Activated CD4-positive, alpha-beta T cell treated with anti-CD3 and anti-CD28 coated beads, Interleukin-2, amount 50 U/mL, for 4 hours (primary cell): ENCODE data around the gene ARID4A.
"Not testable (repeated sequence)": the region's sequence is repeated elsewhere in the genome, so short reads cannot be mapped to it uniquely, and the experiment has no call there.

Source experiments
- DNase-seq, 2 experiments: peaks; one replicate each; pipeline ENCODE4 v3.0.0-alpha.2; 2020

The ARID4A gene

DNA sequence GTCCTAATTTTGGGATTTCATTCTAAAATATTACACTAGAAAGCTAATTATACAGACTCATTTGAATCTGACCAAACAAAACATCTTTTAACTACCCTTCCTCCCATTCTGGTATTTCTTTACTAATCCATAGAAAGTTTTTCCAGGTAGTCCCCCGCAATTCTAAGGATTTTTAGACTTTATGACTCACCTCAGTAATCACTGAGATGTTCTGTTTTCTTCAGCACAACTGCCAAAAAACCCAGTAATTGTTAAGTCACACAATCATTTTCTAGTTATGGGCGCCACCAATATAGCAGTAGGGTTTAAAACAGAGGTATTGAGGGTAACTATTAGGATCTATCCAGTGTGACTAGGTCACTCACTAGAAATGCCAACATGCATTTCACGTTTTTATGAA, 1.6 kb upstream of the ARID4A start:
- DNase-seq = no peak

DNA sequence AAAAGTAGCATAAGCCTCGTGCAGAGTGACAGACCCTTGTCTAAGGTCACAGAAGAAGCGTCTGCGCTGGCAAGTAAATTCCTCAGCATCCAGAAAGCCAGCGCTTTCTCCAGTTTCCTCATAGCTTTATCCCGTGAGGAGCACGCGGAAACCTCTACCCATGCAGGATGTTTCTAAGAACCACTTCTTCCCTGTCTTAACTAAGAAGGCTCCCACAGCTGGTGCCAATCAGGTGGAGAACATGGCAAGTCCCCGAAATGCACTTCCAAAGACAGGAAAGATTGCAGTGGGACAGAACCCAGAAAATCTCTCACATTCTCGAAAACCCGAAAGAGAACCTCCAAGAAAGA, 968 bp upstream of the ARID4A start:
- no peak for DNase-seq

DNA sequence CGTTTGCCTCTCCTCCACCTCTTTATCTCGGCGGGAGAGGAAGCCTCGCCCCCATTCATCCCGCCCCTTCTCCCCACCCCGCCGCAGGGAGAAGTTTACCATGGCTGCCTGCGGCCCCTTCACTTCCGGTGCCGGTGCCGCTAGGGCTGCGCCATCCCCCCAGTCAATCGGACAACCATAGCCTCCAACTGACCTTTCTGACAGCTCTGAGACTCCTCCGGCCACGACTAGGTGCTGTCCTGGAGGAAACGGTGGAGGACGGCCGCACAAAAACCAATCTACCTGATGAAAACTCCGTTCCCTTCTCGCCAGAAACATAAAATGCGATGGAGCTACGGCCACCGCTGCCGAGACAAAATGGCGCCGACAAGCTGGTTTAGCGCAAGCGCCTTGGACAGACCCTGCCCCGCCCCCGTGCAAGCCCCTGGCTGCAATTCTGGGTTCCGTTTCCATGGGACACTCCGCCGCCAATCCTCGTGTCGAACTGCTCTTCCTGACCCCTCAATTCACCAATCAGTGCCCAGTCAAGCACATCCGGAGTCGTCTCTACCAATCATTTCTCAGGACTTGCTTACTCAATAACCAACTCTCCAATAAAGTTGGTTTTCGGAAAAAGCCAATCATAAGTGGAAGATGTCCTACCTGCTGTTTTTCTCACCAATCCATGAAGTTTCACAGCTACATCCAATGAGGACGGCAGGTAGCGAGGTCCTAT, 436 bp upstream of the ARID4A start:
- DNase-seq = peak; percentile 97 to 98

DNA sequence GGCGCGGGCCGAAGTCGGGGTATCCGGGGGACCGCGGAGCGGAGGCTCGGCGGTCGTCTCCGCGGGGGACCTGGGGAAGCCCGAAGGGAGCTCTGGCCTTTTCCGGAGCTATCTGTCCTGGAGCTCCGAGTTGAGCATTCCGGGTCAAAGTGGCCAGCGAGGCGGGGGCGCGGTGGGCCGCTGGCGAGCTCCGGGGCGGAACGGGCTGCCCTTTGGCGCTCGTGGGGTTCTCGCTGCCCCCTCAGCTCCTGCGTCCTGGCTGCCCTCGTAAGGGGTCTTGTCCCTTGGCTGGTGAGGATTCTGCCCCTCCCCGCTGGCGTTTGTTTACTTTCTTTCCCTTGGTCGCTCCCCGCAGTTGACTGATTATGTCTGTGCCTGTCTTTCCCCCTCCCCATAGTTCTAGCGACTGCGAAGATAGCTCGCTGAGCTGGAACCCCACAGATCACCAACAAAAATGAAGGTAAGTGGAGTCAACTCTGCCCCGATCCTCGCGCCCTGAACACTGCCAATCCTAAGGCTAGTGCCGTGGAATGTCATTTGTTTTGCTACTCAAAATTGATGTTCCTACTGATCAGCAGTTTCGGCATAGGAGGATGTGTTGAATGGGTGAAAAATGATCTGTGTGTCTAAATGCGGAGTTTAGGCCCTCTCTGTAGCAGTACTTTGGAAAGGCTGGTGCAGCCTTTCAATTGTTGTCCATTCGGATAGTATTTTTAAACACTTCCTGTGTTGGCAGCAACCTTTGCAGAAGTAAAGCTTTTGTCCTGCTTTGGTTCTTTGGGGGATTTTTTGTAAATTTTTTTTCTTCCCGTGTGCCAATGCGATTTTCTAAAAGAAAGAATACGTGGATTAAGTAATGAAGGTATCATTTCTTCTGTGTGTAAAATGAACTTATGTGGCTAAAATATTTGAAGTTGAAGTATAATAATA, 1.3 kb downstream of the ARID4A start:
- no peak for DNase-seq

DNA sequence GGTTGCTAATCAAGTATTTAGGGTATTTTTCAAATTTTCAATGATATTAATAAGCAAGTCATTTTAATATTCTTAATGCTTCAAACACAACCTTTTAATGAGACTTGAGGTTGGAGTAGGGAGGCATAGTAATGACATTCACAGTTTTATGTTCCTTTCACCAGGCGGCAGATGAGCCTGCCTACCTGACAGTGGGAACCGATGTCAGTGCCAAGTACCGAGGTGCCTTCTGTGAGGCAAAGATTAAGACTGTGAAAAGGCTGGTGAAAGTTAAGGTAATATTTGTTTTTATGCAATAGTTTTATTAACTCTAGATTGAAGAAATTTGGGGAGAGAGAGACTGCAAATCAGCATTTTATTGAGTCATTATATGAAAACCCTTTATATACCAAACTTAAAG, 3.1 kb downstream of the ARID4A start:
- no peak for DNase-seq

DNA sequence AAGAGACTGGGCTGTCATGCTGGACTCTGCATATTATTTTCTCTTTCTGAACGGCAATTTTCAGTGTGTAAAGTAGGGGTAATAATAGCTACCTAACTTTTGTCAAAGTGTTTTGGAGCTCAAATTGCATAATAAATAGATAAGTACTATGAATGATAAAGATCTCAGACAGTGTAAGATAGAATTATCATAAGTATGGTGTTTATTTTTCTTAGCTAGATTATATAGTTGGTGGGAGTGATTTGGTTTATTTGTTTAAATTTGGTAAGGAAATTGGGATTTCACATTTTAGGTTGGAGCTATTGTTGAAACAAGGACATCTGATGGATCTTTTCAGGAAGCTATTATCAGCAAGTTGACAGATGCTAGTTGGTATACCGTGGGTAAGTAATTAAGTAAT, 7.4 kb downstream of the ARID4A start:
- no peak for DNase-seq

DNA sequence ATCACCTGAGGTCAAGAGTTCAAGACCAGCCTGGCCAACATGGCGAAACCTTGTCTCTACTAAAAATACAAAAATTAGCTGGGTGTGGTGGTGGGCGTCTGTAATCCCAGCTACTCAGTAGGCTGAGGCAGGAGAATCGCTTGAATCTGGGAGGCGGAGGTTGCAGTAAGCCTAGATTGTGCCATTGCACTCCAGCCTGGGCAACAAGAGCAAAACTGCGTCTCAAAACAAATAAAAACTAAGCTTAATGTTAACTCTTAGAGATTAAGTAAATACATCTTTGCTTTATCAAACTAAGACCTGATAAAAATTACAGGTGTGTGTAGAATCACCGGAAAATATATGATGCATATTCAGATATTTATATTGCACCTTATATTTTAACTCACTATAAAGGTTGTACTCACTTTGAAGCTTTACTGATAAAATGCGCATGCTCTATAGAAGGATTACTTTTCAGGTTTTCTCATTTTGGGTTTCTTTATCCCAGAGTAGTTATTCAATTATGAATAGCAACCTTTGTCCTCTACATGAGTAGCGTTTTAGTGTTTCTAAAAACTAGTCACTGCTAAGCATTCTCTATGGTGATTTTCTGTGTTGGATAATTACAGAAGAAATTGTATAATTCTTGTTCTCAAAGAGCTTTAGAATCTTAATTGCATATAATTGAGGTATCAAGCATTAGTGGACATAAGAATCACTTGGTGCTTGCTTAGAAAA, 9.4 kb downstream of the ARID4A start:
- no peak for DNase-seq

DNA sequence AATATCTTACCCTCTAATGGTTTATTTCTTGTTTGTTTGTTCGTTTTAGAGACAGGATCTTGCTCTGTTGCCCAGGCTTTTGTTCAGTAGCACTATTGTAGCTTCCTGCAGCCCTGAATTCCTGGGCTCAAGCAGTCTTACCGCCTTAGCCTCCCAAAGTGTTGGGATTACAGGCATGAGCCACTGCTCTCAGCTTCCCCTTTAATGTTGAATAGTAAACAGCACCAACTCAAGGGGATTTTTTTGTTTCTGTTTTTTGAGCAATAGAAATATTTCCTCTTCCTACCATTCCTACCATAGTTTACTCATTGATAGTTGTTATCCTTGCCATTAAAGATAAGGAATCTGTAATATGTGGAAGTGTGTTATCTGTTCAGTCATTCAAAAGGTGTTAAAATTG, 10.7 kb downstream of the ARID4A start:
- DNase-seq = no peak

DNA sequence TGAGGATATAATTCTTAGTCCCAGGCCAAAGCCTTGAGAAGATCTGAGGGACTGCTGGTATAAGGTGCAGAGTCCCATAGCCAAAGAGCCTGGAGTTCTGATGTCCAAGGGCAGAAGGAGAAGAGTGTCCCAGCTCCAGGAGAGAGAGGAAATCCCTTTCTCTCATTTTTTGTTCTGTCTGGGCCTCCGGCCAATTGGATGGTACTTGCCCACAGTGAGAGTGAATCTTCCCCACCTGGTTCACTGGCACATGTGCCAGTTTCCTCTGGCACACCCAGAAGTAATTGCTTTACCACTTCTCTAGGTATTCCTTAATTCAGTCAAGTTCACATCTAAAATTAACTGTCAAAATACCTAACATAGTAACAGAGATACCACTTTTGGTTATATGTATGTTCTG, 15.3 kb downstream of the ARID4A start:
- no peak for DNase-seq

DNA sequence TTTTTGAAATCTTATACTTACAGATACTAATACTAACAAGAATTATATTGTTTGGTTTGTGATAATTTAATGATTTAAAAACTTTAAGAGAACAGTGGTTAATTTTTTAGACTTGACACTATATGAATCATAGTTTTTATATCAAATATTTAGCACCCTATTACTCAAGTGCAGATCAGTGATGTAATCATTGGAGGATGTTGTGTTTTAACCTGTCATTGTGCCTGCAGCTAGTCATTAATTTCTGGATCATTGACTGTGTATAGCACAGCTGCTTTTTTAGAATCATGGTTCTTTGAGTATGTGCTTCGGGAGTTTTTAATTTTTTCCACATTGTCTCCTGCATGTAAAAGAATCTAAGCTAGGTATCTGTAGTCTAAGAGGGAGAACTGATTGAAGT, 17.3 kb downstream of the ARID4A start:
- DNase-seq = no peak

DNA sequence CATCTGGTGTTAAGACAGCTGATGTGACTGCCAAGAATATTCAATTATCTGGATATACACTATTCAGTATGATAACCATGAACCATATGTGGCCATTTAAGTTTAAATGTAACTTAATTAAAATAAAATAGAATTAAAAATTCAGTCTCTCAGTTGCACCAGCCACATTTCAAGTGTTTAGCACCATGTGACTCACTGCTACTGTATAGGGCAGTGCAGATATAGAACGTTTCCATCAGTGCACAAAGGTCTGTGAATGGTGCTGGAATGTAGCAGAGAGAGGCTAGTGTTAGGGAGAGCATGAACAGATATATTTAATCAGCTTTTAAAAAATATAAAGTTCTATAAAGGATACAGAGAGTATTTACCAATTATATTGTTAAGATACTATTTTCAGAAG, 28.7 kb downstream of the ARID4A start:
- DNase-seq = no peak

DNA sequence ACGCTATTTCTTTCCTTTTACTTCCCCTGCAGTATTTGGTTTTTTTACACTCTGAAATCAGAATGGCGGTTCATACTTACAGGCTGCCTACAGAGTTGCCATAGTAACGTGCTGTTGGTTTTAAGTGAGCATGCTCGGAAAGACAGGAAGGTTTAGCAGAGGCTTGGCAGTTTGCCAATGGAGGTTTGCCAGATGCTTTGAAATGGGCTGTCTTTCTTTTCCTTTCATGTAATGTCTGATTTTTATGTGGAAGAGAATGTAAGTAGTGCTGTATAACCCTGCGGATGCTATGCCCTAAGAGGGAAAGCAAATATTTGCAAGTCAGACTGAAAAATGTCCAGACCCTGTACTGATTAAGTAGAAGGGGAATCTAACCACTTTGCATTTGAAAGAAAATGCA, 32.8 kb downstream of the ARID4A start:
- DNase-seq = peak; percentile 82 to 83

DNA sequence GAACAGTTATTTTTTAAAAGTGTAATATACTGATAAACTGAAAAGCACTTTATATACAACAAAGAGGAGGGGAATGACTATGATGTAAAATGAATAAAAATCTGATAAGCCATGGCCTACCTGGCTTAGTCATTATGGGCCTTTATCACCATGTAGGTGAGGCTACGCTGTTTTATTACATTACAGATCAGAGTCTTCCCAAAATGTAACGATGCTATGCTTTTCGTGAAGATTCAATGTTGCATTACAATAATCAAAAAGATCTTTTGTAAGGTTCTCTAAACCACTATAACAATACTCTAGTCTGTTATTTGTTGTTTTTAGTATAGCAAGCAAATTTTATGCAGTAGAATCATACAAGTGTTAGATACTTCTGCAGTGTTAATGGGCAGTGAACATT, 34.2 kb downstream of the ARID4A start:
- no peak for DNase-seq

DNA sequence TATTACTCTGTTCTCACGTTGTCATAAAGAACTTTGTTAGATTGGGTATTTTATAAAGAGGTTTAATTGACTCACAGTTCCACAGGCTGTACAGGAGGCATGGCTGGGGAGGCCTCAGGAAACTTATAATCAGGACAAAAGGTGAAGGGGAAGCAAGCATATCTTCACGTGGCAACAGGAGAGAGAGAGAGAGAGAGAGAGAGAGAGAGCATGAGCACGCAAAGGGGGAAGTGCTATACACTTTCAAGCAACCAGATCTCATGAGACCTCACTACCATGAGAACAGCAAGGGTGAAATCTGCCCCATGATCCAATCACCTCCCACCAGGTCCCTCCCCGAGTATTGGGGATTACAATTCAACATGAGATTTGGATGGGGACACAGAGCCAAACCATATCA, 41.3 kb downstream of the ARID4A start:
- not testable (repeated sequence) for DNase-seq

DNA sequence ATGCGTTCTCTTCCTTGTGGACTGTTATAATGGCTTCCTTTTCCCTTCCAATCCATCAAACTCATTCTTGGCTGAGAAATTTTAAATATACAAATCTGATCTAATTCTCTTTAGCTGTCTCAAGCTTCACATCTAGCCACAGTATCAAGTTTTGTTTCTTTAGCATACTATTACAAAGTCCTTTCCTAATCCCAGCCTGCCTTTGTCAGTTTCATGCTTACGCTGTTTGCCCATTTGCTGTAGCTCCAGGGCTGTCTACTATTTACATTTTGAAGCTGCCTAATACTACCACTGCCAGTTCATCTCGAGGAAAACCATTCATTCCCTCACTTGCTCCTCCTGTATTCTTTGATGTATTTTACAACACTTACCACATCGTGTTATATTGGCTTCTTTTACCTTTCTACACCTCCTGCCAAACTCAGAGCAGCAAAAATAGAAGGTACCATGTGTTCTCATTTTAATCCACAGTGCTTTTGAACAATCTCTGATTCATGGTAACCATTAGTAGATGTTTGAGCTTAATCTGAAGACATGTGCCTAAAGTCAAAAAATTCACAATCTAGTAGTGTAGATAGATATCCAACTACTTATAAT, 42.9 kb downstream of the ARID4A start:
- DNase-seq = no peak

DNA sequence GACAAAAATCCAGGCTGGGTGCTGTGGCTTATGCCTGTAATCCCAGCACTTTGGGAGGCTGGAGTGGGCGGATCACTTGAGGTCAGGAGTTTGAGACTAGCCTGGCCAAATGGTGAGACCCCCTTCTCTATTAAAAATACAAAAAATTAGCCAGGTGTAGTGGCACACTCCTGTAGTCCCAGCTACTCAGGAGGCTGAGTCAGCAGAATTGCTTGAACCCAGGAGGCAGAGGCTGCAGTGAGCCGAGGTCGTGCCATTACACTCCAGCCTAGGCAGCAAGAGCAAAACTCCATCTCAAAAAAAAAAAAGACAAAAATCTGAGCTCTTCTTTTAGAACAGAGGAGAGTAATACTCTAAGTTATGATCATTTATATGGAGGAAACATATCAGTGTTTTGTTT, 45.2 kb downstream of the ARID4A start:
- DNase-seq = not testable (repeated sequence)

DNA sequence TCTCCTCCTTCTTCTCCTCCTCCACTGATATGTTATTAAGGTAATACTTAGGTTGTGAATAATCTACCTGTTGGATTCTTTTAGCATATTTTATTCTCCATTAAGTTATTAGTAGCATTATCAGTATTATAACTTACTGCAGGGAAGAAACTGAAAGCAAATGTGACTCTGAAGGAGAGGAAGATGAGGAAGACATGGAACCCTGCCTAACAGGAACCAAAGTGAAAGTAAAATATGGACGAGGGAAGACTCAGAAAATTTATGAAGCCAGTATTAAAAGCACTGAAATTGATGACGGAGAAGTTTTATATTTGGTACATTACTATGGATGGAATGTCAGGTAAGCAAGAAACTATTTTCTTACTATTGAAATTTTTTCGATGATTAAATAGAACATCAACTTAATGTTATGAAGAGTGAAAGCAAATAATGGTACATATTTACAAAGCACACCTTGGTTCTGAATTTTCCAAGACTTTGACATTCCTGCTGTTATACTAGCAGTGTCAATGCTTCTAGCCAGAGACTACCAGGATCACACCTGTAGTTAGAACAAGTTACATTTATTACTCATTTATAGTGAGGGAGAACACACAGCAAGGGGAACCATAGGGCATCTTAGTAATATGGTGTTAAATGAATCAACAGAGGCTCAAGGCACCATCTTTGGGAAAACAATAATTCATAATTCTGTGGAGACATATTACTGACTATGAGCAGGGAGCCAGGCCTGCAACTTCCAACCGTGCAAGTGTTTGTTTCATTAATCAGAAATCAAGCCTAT, 55.4 kb downstream of the ARID4A start:
- DNase-seq = no peak

DNA sequence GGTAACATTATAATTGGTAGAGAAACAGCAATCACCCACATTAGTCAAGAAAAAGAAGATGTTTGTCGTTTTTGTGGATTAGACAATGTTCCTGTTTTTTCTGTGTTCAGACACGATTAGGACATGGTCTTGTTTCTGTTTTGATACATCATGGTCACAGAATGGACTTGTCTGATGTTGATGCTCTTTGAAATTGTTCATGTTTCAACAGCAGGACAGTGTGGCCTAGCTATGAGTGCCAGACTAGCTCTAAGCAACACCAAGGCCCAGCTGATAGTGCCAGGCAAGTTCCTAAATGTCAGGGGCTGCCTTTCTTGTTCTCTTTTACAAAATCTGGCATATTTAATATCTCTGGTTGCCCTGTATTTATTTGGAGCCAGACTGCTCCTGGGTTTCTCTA, 56.5 kb downstream of the ARID4A start:
- DNase-seq = no peak

DNA sequence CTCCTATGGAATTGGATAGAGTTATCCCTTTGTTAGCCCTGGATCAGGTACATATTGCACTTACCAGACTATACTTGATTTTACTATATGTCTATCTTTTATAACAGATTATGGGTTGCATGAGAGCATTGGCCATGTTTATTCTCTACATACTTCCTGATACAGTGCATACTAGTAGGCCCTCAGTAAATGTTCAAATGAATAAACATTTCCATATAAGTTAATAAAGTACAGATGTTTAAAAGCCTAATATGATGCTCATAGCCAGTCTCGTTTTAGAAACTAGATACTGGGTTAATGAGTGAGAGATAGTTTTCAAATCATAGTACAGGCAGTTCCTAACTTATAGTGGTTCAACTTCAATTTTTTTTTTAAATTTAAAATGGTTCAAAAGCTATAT, 57.9 kb downstream of the ARID4A start:
- DNase-seq = no peak

DNA sequence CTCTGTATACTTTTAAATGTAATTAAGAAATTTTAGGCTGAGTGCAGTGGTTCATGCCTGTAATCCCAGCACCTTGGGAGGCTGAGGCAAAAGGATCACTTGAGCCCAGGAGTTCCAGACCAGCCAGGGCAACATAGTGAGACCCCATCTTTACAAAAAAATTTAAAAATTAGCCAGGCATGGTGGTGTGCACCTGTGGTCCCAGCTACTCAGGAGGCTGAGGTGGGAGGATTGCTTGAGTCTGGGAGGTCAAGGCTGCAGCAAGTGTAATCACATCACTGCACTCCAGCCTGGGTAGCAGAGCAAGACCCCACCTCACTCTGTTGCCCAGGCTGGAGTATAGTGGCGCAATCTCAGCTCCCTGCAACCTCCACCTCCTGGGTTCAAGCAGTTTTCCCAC, 63.9 kb downstream of the ARID4A start:
- not testable (repeated sequence) for DNase-seq

DNA sequence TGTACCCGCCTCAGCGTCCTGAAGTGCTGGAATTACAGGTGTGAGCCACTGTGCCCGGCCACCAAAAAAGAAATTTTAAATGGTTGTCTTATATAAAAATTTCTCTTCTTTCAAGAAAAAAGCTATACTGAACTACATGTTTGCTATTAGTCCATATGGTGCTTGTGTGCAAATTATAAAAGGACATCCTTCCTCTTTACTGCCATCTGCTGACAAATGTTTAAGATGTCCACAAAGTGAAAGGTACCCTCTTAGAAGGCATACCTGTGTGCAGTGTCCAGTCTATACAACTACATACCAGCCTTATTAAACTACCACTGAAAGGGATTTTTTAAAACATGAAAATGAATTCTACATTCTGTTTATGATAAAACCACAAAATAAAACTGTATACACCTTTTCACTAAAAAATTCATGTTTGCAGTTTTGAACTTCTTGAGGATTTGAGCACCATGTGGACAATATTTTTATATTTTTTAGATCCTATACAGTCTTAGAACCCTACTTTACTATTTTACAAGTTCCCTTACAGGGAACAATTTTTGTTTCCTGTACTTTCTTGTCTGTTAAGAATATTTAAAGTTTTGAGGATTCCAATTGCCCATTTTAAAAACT, 64.5 kb downstream of the ARID4A start:
- no peak for DNase-seq

DNA sequence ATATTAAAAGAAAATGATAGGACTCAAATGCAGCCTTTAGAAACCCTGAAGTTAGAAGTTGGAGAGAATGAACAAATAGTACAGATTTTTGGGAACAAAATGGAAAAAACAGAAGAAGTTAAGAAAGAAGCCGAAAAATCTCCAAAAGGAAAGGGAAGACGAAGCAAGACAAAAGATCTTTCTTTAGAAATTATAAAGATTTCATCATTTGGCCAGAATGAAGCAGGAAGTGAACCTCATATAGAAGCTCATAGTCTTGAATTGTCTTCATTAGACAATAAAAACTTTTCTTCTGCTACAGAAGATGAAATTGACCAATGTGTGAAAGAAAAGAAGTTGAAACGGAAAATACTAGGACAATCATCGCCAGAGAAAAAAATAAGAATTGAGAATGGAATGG, 66.0 kb downstream of the ARID4A start:
- DNase-seq = no peak
